Stimulated activated CD4-positive, alpha-beta T cell treated with anti-CD3 and anti-CD28 coated beads, TNF-alpha, amount 100 ng/mL, for 4 hours (primary cell): ENCODE measurements around the gene AK5.

Experiments used
- DNase-seq, 3 experiments: peaks; one replicate each; pipeline ENCODE4 v3.0.0-alpha.2; 2020; ENCODE audit warnings: low read depth in 3 of 3

Gene AK5

DNA sequence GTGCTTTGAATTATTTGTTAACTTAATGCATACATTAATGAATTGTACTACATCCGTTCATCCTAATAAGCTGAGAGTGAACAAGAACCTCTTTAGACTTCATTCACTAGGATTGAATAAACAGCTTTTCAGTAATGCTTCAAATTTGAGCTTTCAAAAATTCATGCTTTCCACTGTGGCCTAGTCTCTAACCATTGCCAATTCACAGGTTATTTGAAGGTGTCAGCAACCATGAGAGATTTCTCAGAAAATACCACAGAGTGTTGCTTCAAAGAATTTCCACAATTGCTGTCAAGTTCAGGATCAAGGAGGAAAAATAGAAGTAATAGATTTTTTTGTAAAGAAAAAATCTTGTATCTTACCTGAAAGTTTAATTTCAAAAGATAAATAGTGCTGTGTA lies 72.7 kb downstream of the AK5 start:
- no peak for DNase-seq

DNA sequence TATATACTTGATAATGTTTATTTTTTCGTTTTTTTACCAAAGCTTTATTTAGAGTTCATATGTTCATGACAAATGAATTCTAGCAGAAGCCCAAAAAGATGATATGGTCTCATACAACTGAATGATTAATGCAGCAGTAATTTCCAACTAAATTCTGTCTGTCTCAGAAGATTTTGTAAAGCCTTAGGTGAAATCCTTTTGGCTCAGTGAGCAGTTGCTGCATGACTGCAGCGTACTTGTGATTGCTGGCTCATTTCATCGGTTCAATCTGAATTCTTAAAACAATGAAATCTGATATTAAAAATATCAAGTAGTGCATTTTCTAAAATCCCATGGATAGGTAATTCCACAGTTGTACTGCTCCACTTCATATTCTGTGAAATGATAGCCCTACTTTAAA lies 73.2 kb downstream of the AK5 start:
- no peak for DNase-seq

DNA sequence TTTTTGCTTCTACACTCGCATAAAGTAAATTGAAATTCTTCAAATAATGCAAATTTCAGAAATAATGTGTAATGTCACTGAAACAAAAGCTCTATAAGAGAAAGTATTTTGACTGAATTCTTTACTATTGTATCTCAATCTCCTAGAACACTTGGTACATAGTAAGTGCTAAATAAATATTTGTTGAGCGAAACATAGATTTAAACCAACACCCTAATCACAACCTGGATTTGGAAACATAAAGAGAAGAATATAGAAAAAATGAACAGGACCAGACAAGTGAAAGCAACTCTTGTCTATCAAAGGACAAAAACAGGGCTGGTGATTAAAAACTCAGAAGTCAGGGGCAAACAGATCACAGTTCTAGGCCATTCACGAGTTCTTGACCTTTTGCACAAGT lies 74.3 kb downstream of the AK5 start:
- no peak for DNase-seq

DNA sequence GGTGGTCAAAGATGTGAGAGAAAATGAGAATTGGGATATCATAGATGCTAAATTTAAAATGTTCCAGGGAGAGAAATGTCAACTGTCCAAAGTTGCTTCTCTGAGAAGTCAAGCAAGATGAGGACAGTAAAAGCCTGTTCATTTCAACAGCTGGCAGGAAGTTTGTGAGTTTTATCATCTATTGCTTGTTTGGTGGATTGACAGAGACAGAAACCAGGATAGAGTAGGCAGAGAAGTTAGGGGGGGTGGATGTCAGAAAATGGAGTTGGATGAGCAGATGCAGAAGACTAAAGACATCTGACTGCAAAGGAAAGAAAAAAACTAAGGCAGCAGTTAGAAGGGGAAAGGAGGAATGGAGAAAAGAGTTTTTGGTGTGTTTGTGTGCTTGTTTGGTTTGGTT lies 78.4 kb downstream of the AK5 start:
- DNase-seq, result no peak

DNA sequence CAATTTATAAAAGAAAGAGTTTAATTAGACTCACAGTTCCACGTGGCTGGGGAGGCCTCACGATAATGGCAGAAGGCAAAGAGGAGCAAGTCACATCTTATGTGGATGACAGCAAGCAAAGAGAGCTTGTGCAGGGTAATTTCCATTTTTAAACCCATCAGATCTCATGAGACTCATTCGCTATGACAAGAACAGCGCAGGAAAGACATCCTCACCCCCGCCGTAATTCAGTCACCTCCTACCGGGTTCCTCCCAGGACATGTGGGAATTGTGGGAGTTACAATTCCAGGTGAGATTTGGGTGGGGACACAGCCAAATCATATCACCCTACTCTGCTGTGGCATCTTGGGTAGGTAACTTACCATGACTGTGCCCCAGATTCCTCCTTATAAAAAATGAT lies 79.8 kb downstream of the AK5 start:
- DNase-seq, result no peak

DNA sequence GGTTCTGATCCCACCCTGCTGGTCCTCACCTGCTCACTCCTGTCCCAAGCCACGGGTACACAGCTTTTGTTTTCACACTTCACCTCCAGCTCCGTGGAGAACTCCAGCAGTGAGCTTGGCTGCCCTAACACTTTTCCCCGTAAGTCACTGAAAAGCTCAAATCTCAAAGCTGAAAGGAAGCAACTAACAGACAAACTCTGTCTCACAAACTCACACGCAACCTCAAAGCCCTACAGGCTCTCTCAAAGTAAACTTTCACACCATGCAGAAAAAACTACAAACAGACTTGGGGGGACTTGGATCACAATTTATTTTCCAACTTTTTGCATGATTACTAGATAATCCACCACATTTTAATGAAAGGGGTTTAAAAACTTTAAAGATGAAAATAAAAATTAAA lies 88.3 kb downstream of the AK5 start:
- no peak for DNase-seq

DNA sequence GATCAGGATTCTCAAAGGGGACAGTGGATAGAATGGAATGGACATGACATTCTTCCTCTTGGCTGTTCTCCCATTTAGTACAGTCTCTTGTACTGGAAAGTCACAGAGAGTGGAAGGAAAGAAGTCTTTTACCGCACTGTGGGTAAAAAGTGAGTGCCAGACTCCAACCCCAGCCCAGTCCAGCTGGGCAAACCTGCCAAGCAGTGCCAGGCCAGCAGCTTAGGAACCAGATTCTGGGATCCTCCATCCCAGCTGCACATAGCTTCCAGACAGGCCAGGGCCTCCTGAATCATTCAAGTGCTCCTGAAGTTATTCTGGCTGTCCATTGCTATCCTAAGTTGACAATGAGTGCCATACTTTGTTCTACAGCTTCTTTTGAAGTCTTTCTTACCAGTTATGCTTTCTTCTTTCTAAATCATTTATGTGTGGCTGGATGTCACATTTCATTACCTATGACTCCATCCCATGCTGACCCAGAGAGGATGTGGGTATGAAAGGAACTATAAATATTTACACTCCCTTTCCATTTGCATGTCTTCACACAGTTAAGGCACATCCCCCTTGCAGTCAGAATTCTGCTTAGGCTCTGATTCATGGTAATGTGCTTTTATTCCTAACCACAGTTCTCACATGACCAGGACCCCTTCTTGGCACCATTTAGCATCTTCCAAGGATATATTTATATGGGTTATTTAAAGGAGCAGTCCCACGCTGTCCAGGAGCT lies 88.9 kb downstream of the AK5 start:
- DNase-seq, result no peak

DNA sequence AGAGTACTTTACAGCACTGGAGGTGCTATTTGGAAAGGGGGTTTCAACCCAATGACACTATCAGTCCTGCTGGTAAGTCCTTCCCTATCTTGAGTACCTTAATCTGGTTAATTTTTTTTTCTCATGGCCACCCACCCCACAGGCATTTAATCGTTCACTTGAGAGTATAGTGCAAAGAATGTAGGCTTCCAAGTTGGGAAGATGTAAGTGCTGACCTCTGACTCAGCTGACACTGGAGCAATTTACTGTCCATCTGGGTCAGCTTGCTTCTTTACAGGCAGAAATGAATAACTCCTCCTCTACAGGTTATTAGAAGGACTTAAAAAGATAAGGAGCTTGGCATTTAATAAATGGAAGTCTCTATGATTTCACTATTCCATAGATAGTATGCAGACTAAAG lies 89.6 kb downstream of the AK5 start:
- no peak for DNase-seq

DNA sequence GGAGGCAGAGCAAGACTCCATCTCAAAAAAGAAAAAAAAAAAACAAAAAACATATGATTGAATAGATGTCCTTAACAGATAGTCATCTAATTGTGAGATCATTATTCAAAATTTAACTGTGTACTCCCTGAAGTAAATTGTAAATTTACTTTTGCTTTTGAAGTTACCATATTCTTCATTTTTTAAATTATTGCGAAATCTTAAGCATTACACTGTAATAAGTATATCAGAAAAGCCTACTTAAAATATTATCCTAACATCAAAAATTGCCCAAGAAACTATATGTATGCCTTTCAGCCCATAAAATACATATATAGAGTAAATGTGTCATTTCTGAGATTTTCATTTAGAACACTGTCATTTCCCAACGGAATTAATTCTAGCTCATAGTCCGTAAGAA lies 91.9 kb downstream of the AK5 start:
- DNase-seq, result no peak

DNA sequence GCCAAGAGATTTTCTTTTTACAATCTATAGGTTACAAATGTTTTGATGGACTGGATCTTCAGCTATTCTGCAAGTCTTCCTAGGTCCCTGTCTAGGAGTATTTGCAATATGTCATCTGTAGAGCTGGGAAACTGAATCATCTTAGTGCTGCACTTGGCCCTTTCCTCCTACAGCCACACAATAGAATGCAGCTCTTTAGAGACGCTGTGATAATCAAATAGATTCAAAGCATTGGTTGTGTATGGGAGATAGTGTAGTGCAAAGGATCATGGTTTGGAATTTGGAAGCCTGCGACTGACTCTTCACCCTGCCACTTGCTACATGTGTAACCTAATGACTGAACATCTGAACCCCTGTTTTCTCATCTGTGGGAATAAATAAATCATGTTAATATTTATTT lies 93.7 kb downstream of the AK5 start:
- no peak for DNase-seq

DNA sequence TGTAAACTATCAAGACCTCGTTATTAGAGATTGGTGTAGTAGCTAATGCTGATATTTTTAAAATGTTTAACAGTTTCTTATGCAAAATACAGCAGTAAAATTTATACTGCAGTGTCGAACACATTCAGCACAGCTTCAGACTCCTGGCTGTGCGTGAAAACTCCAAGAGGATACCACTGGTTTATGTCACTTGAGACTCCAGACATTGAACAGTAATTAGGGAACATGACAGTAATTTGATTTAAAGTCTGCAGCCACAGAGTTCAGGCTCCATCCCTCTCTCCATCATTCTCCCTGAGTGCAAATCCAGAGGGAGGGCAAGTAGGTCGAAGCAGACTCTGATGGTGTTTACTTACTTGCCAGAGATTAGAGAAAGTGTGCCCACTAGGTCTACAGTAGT lies 94.2 kb downstream of the AK5 start:
- no peak for DNase-seq

DNA sequence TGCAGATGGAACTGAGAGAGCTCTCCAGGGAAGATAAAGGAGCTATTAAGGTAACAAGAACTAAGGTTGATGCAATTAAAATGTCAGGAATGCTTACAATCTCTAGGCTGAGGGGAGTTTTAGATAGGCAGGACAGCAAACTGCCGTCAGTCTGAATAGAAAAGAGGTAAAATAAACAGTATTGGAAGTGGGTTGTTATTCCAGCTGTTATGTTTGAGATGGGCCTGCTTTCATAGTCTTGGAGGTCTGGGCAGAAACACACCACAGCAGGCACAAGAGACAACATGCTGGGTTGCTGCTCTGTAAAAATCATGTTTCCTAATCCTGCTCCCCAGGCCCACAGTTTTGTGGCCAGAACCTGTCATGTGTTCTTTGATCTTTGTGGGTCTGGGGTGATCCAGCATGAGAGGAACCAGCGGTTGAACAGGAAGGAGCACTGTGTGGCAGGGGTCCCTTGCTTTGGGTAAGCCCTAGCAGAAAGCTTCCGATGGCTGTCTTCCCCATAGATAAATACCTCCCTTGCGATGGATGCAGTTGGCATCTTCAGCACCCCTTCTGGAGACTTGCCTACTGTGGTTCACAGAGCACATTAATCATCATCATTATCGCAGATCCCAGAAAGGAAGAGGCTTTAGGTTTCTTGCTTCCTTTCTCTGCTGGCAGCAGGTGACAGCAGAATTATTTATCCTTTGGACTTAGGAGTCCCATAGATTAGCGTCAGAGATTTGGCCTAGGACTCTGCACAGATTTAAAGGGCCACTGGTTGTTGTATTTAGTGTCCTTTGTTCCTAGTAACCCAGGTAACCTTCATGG lies 97.1 kb downstream of the AK5 start:
- no peak for DNase-seq

DNA sequence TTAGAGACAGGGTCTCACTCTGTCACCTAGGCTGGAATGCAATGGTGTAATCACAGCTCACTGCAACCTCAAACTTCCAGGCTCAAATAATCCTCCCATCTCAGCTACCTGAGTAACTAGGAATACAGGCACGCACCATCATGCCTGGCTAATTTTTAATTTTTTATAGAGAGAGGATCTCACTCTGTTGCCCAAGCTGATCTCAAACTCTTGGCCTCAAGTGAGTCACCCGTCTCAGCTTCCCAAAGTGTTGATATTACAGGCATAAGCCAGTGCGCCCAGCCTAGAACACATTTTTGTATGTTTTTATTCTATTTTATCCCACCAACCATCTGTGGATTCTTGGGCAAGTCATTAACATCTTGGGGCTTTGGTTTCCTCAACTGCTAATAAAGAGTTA lies 100.5 kb downstream of the AK5 start:
- no peak for DNase-seq

DNA sequence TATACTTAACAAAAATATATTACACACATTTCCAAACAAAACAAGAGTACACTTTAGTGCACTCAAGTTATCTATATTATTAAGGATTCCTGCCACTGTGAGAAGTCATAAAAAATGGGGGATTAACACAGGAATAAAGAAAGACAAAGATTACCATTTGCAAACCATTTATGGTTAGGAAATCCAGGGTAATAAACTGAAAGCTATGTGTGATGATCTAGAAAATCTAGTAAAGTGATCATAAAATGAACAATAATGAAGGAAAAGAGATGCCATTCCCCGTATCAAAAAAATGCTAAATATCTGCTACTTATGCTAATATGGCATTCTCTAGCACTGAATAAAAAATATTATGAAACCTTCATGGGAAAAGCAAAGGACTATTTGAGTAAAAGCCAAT lies 101.4 kb downstream of the AK5 start:
- no peak for DNase-seq

DNA sequence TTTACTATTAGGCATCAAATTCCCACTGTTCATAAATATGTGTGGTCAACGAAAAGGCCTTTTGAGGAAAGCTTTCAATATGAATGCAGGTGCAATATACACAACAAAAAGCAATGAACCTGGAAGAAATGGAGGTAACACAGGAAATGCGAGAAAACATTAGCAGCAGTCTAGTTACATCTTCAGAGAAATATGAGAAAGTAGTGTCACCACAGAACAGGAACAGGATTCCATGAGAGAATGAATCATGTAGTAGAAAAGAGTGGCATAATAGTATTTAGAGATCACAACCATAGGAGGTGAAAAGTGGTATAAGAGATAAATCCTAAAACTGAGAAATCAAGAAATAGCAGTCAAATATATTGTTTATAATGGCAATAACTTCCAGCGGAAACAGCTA lies 103.7 kb downstream of the AK5 start:
- DNase-seq, result no peak

DNA sequence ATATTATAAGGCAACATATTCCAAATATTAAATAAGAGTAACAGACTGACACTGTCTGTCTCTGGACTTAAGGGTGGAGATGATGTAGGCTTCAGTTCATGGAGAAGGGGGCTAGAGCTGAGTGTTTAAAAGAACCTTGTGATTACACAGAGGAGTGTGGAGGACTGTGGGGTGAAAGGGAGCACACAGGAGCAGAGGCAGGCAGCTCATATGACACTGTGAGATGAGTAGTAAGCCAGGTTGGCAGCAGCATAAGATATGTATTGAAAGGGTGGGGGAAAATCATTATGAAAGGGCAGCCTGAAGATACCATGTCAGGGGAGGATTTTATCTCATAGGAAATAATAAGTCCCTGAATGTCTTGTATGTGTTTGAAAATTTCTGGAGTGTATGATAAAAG lies 104.5 kb downstream of the AK5 start:
- DNase-seq, result no peak

DNA sequence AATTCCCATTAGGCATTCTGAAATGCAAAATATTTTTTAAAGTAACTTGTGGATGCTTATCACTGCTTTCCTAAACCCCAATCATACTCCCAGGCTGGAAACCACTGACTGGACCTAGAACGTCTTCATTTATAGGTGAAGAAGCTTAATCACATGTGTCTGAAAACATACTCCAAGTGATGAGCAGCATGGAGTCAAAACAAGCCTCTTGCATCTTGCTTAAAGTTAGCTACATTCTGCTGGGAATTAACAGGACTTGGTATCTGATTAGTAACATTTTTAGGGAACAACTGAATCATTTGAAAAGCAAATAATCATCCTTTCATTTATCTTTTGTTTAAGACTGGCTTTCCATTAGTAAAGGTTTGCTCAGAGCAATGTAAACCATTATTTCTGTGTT lies 105.7 kb downstream of the AK5 start:
- DNase-seq, result no peak

DNA sequence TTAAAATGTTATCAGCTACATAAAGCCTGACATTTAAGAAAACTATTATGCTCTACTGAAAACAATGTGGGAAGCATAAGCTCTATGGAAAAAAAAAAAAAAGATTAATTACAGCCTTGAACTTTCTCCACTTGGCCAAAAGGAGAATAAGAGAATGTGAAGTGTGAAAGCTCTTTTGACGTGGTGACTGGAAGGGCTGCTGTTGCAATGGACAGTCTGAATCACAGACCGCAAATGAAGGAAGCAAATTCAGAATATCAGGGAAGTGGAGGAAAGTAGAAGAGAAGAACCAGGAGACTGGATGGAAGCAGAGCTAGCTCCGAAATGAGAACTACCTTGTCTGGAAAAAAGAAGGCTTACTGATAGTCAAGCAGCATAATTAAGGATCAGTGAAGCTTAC lies 106.8 kb downstream of the AK5 start:
- DNase-seq, result no peak

DNA sequence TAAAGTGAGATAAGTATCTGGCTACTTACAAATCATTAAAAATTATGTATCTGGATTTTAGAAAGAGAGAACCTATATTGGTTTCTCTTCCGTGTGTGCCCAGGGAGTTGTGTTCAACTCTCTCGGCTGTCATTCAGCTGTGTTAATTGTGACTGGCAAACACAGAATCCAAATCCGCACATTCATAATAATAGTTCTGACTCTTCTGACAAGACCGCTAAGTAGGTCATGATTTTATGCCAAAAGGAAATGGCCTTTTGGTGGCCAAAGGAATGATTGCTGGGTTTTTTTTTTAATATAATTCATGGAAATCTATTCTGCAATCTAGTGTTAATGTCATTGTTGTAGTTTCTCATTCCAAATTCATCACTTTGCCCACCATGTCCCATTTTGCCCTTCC lies 110.7 kb downstream of the AK5 start:
- DNase-seq, result no peak

DNA sequence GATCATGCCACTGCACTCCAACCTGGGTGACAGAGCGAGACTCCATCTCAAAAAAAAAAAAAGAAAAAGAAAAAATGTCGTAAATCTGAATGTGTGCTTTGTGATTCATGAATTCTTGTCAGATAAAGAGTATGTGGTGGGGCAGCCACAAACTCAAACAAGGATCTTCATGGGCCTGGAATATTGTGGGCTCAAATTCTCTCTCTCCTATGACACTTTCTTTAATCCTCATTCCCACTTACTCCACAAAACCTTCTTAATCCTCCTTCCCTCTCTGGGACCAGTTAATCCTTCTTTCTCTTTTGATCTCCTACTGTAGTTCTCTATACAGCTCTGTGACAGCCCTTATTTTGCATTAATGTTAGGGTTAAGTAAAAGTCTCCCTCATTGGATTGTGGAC lies 112.3 kb downstream of the AK5 start:
- DNase-seq, result no peak

DNA sequence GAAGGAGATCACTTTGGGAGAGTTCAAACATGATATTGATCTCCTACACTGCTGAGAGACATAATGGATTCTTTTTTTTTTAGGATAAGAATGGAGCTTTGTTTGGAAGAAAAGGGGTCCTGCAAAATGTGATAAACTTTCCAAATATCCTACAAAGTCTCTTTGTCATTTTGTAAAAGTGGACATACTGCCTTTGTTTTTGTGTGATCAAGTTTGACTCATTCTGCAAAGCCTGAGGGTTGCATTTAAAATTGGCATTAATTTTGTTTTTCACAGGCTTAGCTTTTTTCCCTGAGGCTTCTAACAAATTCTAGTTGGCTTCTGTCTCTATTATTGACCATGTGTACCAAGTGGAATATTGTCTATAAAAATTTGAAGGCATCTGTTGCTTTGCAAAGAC lies 113.2 kb downstream of the AK5 start:
- no peak for DNase-seq

DNA sequence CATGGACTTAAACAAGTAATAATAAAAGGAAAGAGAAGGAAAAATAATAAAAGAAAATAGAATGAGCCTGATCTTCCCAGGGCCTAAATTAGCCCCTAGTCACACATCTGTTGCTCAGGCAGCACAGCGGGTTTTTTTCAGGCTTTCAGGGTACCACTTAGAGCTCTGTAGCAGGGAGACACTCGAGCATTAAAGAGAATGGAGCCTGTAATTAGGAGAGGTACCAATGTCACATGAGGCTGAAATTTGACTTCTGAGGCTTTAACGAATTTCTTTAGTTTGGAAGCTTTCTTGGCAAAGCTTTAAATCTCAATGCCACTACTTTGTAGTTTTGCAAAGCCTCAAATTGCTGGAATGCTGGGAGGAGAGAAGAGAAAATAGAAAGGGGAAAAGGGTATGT lies 116.3 kb downstream of the AK5 start:
- DNase-seq, result no peak

DNA sequence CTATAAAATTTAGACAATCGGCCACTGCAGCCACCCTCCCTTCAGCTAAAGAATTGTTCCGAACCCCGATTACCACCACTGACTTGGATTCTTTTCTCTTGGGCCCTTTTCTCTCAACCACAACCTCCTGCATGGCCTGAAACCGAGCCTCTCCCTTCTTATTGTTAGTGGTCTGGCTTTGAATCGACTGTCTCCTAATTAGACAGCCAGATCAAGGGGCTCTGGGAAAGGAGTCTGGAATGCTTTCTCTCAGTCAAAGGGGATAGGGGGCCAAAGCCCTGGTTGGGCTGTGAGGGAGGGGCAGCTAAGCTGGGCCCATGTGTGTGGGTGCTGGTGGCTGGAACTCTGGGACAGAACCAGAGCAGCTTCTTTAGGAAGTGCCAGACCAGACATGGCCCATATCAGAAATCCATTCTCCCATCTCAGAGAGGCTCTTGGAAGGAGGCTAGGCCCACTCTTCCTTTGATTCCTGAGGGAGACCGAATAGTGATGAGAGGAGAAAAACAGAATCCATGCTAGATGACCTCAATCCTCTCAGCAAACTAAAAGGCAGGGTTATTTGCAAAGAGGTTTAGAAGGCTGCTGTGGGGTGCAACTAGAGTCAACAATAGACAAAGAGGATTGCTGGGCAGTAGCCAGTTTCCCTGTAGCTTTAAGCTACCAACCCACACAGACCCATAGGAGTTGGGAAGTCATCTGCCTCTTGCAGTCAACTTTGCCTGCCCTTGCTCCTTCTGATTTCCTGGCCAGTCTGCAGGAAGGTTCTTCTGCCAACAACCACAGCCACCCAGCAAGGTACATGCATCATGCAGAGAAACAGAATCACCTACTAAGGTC lies 117.6 kb downstream of the AK5 start:
- no peak for DNase-seq
